ENCODE measurements around the gene INTS6. TPM values are rescaled to one million over a fixed set of nuclear protein-coding genes. Genes with fewer than 3 reads are reported as not detected.

INTS6 gene
- total and polyA plus RNA-seq, 2 donors (not counting 1 experiment from before 2014, with no cell fraction given), result 15.4 to 74.7 TPM

DNA sequence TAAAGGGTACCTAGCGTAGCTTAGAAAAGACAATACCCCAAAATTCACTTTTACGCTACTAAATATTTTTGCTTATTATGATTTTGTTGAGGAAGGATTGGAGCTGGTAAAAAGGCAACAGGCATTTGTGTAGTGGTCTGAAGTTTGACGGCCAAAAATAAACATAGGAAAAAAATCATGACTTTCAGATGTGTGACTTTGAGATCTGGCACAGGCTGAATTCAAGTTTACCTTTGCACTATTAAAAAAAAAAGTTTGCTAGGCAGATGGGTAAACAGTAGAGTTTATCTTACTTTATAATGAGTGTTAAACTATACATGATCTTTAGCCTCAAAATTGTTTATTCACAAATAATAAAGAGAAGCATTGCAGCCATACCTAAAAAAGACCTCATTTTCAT lies 24.3 kb upstream of the INTS6 start:
- no peaks in the 10 kb centered on the region for H3K79me2 ChIP-seq (ENCODE audit: control insufficient read depth, insufficient read depth, low read length)
- intact Hi-C loops (cut with micrococcal nuclease), result no loop called here
- no peaks in the 10 kb centered on the region for H3K4me1 ChIP-seq (ENCODE audit: control insufficient read depth in 2 of 2, insufficient read depth in 2 of 2, low read length in 2 of 2)
- CTCF ChIA-PET, result no interaction called here
- Mint-ChIP-seq H3K9me3 (ENCODE audit: insufficient read depth) (no peaks in the 10 kb centered on the region), H3K27me3 (no peaks in the 10 kb centered on the region), H3K4me3 (no peak overlapping the region), H3K27ac (no peak overlapping the region), H3K4me1 (no peaks in the 10 kb centered on the region)
- no peak overlapping the region for H3K4me3 ChIP-seq (ENCODE audit: control extremely low read depth in 1 of 5, extremely low read depth in 1 of 5, insufficient read depth in 1 of 5, low read depth in 2 of 5, low read length in 4 of 5)
- POLR2A ChIA-PET, result no interaction called here
- no peaks in the 10 kb centered on the region for H3K9me3 ChIP-seq (ENCODE audit: control extremely low read depth in 1 of 3, control insufficient read depth in 2 of 3, insufficient read depth in 1 of 3, low read length in 2 of 3)
- WGBS (ENCODE audit: insufficient coverage), result no CpG with 5 or more reads among the region's 3 CpGs
- no peak overlapping the region for H3K4me2 ChIP-seq (replicated peaks; ENCODE audit: low read depth, low read length, poor library complexity, severe bottlenecking)
- H3K9ac ChIP-seq (ENCODE audit: low read length), result no peak overlapping the region
- H3K27me3 ChIP-seq (replicated peaks in 1 of 4; ENCODE audit: control extremely low read depth in 1 of 4, control insufficient read depth in 3 of 4, insufficient read depth in 4 of 4, low read length in 3 of 4), result no peaks in the 10 kb centered on the region
- H2AFZ ChIP-seq (ENCODE audit: insufficient read depth, low read depth, low read length, poor library complexity, severe bottlenecking), result no peak overlapping the region
- H3K36me3 ChIP-seq (replicated peaks in 1 of 2; ENCODE audit: control extremely low read depth in 1 of 2, control insufficient read depth in 1 of 2, extremely low read depth in 1 of 2, insufficient read depth in 2 of 2, low read length in 1 of 2), result no peaks in the 10 kb centered on the region
- no peak for TF ChIP-seq EZH2 (IDR thresholded peaks at IDR 0.05; ENCODE audit: borderline replicate concordance, insufficient read depth, low read depth, low read length, poor library complexity, severe bottlenecking)
- TF ChIP-seq, protein P1, sequence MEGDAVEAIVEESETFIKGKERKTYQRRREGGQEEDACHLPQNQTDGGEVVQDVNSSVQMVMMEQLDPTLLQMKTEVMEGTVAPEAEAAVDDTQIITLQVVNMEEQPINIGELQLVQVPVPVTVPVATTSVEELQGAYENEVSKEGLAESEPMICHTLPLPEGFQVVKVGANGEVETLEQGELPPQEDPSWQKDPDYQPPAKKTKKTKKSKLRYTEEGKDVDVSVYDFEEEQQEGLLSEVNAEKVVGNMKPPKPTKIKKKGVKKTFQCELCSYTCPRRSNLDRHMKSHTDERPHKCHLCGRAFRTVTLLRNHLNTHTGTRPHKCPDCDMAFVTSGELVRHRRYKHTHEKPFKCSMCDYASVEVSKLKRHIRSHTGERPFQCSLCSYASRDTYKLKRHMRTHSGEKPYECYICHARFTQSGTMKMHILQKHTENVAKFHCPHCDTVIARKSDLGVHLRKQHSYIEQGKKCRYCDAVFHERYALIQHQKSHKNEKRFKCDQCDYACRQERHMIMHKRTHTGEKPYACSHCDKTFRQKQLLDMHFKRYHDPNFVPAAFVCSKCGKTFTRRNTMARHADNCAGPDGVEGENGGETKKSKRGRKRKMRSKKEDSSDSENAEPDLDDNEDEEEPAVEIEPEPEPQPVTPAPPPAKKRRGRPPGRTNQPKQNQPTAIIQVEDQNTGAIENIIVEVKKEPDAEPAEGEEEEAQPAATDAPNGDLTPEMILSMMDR (IDR thresholded peaks at IDR 0.05), result no peak
- ATAC-seq (ENCODE audit: low read depth) (no peak), DNase-seq (no peak)
- no peak overlapping the region for H3K27ac ChIP-seq (ENCODE audit: low read length in 2 of 2)
- H4K20me1 ChIP-seq (ENCODE audit: control insufficient read depth, insufficient read depth, low read length, poor library complexity, severe bottlenecking), result no peaks in the 10 kb centered on the region

DNA sequence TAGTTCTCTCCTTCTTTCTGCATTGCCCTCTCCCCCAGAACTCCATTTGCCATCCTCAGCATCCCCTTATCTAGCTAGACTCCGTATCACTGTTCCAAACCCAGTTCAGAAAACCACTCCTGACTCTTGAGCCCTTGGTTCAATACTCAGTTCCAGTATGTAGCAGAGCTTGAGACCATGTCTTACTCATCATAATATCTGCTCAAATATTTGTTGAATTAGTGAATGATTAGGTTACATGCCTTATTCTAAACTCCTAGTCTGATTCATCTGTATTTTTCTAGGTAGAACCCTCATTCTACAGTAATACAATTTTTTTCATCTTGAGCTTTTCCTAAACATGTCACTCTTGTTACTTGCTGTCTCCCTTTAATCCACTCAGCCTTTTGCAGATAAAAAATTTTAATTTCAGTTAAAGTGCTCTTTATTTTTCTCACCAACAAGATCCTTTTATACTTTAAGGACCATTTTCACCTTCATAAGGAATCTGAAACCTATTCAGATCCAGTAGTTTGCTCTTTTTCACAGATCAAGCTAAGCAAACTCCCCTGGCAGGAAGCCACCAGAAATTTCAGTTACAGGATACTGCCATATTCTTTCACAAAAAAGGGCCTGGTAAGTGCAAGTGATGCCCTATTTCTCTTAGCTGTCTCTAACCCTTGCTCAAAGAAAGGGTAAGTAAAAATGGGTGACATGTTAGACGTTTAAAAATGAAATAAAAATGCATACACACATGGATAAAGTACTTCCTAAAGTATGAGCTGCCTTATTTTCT lies 23.1 kb upstream of the INTS6 start:
- Histone ChIP-seq H3K9ac (ENCODE audit: low read length) (no peak overlapping the region), H3K4me1 (ENCODE audit: control insufficient read depth in 2 of 2, insufficient read depth in 2 of 2, low read length in 2 of 2) (no peaks in the 10 kb centered on the region)
- H3K27ac Mint-ChIP-seq, result no peak overlapping the region

More for the DNA sequence above, 23.1 kb upstream of the INTS6 start:
- ATAC-seq (ENCODE audit: low read depth), result no peak
- Histone ChIP-seq H4K20me1 (ENCODE audit: control insufficient read depth, insufficient read depth, low read length, poor library complexity, severe bottlenecking) (no peaks in the 10 kb centered on the region), H3K27me3 (replicated peaks in 1 of 4; ENCODE audit: control extremely low read depth in 1 of 4, control insufficient read depth in 3 of 4, insufficient read depth in 4 of 4, low read length in 3 of 4) (no peaks in the 10 kb centered on the region), H3K9me3 (ENCODE audit: control extremely low read depth in 1 of 3, control insufficient read depth in 2 of 3, insufficient read depth in 1 of 3, low read length in 2 of 3) (no peaks in the 10 kb centered on the region), H3K4me3 (ENCODE audit: control extremely low read depth in 1 of 5, extremely low read depth in 1 of 5, insufficient read depth in 1 of 5, low read depth in 2 of 5, low read length in 4 of 5) (no peak overlapping the region), H3K79me2 (ENCODE audit: control insufficient read depth, insufficient read depth, low read length) (no peaks in the 10 kb centered on the region), H3K36me3 (replicated peaks in 1 of 2; ENCODE audit: control extremely low read depth in 1 of 2, control insufficient read depth in 1 of 2, extremely low read depth in 1 of 2, insufficient read depth in 2 of 2, low read length in 1 of 2) (no peaks in the 10 kb centered on the region), H2AFZ (ENCODE audit: insufficient read depth, low read depth, low read length, poor library complexity, severe bottlenecking) (no peak overlapping the region), H3K4me2 (replicated peaks; ENCODE audit: low read depth, low read length, poor library complexity, severe bottlenecking) (no peak overlapping the region), H3K27ac (ENCODE audit: low read length in 2 of 2) (no peak overlapping the region)
- 100% methylated on average over 1 of the region's 2 CpGs for WGBS (ENCODE audit: insufficient coverage)
- POLR2A ChIA-PET, result interaction anchor here (0.5 kb wide), 1 partner anchor 32 kb away, joined by 4 read pairs; no protein-coding TSS in a partner anchor
- H3K4me1 Mint-ChIP-seq, result no peaks in the 10 kb centered on the region
- H3K27me3 Mint-ChIP-seq, result no peaks in the 10 kb centered on the region
- no peak for DNase-seq
- intact Hi-C loops (cut with micrococcal nuclease), result no loop called here
- TF ChIP-seq, protein P1 (IDR thresholded peaks at IDR 0.05), result no peak
- no peak for TF ChIP-seq EZH2 (IDR thresholded peaks at IDR 0.05; ENCODE audit: borderline replicate concordance, insufficient read depth, low read depth, low read length, poor library complexity, severe bottlenecking)
- H3K4me3 Mint-ChIP-seq, result no peak overlapping the region
- H3K9me3 Mint-ChIP-seq (ENCODE audit: insufficient read depth), result no peaks in the 10 kb centered on the region
- CTCF ChIA-PET, result interaction anchor here (1.3 kb wide), 1 partner anchor 21 kb away, joined by 5 read pairs; no protein-coding TSS in a partner anchor

Data from B cell (primary cell).